Measurements from ENCODE around the gene DNAJC4.

Gene DNAJC4, protein sequence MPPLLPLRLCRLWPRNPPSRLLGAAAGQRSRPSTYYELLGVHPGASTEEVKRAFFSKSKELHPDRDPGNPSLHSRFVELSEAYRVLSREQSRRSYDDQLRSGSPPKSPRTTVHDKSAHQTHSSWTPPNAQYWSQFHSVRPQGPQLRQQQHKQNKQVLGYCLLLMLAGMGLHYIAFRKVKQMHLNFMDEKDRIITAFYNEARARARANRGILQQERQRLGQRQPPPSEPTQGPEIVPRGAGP

DNA sequence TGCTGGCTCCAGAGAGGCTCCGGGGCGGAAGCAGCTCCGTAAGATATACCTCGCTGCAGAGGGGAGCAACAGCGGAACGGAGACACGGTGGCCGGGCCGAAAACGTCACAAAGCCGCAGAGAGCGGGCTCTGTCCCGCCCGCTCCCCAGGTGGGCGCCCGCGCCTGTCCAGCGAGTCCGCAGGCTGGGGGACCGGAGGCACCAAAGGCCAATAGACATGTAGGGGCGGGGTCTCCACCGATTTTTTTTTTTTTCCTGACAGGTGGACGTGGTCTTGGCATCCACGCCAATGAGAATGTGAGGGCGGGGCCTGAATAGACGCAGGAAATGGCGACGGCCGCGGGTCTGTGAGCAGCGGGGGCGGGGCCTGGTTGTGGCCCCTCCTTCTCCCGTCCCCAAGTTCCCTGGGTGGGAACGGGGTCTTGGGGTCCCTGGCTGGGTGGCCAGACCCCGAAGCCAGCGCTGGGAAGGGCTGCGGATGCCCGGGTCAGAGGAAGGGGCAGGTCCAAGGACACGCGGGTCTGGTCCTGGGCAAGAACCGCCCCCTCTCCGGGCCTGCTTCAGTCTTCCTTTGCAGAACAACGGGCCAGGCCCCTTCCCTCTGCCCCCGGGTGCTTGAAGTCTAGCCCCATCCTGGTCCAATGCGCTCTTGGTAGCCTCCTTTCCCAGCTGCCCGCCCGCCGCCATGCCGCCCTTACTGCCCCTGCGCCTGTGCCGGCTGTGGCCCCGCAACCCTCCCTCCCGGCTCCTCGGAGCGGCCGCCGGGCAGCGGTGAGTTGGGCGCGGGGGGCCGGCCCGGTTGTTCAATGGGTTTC lies at the start of gene DNAJC4:
TSS of gene DNAJC4 (plus strand) at position 378 of the 814 bp plus-strand sequence. CDS start at position 685, 307 bp downstream.
- Histone ChIP-seq H3K27ac (peak within 1 kb of the TSS; percentile 93 to 95), H3K4me3 (peak within 1 kb of the TSS; percentile 75)
- no peak for DNase-seq (ENCODE audit: low spot score)
- TF ChIP-seq, protein P1, sequence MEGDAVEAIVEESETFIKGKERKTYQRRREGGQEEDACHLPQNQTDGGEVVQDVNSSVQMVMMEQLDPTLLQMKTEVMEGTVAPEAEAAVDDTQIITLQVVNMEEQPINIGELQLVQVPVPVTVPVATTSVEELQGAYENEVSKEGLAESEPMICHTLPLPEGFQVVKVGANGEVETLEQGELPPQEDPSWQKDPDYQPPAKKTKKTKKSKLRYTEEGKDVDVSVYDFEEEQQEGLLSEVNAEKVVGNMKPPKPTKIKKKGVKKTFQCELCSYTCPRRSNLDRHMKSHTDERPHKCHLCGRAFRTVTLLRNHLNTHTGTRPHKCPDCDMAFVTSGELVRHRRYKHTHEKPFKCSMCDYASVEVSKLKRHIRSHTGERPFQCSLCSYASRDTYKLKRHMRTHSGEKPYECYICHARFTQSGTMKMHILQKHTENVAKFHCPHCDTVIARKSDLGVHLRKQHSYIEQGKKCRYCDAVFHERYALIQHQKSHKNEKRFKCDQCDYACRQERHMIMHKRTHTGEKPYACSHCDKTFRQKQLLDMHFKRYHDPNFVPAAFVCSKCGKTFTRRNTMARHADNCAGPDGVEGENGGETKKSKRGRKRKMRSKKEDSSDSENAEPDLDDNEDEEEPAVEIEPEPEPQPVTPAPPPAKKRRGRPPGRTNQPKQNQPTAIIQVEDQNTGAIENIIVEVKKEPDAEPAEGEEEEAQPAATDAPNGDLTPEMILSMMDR (IDR thresholded peaks at IDR 0.05): no peak

DNA sequence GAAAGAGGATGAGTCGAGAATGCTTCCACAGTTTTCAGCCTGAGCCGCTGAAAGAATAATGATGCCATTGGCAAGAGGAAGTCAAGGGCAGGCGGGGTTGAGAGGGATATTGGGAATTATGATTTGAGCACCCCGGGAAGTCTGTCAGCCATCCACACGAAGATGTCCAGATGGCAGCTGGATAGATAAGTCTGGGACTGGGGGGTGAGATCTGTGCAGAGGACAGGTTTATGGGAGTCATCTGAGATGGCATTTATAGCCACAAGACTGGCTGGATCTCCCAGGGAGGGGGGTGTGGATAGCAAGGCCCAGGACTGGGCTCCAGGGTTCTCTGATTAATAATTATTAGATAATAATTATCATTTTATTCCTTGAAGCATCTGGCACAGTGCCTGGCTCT lies 49.5 kb upstream of the DNAJC4 start:
- TF ChIP-seq, protein P1 (IDR thresholded peaks at IDR 0.05): no peak
- peak overlapping the region; percentile 77 to 85 for H3K27ac ChIP-seq
- H3K4me3 ChIP-seq: no peak overlapping the region
- DNase-seq (ENCODE audit: low spot score): no peak

DNA sequence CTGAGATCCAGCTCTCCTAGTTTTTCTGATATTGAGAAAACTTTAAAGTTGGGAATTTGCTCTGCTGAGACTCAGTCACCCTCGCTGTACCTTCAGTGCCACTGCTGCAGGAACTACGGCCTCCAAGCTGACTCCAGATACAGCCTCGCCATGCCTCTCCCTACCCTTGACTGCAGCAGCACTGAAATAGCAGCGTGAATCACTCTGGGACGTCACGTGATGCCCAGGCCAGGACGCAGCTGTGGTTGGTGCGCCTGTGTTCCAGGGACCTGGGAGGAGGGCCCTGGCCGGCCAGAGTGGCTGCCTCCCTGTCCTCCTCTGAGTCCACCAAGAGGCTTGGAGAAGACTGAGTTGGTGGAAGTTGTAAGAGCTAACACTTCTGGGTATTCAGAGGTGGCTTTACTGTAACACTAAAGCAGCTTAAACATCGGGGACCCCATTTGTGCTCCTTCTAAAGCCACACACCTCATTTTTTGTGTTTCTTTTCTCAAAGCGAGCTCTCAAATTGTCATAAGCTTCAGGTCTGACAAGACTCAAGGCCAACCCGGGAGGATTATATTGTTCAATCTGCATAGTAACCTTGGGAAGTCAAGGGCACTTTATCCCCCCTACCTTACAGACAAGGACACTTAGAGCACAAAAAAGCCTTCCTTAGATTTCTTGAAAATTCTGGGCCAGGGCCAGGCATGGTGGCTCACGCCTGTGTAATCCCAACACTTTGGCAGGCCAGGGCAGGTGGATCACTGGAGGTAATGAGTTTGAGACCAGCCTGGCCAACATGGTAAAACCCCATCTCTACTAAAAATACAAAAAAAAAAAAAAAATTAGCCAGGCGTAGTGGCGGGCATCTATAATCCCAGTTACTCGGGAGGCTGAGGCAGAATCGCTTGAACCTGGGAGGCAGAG lies 48.6 kb upstream of the DNAJC4 start:
- peak overlapping the region; percentile 10 for H3K4me3 ChIP-seq
- DNase-seq (ENCODE audit: low spot score): peak; percentile 97

DNA sequence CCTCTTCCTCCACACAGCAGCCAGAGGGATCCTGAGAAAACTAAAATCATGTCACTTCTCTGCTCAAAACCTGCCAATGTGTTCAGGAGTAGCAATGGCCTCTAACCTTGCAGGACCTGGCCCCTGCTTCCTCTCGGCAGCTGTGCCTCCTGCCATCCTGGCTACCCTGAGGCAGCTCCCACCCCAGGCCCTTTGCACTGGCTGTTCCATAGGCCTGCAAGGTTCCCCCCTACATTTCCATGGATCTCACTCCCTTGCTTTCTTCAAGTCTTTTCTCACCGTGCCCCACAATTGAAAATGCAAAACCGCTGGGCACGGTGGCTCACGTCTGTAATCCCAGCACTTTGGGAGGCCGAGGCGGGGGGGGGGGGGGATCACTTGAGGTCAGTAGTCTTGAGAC lies 46.5 kb upstream of the DNAJC4 start:
- TF ChIP-seq, protein P1 (IDR thresholded peaks at IDR 0.05): no peak
- Histone ChIP-seq H3K4me3 (no peak overlapping the region), H3K27ac (peak overlapping the region in 1 of 2 donors; percentile 38)
- DNase-seq (ENCODE audit: low spot score): no peak

More for the DNA sequence above, 48.6 kb upstream of the DNAJC4 start:
- TF ChIP-seq, protein P1 (IDR thresholded peaks at IDR 0.05): no peak
- peak overlapping the region; percentile 77 to 85 for H3K27ac ChIP-seq

DNA sequence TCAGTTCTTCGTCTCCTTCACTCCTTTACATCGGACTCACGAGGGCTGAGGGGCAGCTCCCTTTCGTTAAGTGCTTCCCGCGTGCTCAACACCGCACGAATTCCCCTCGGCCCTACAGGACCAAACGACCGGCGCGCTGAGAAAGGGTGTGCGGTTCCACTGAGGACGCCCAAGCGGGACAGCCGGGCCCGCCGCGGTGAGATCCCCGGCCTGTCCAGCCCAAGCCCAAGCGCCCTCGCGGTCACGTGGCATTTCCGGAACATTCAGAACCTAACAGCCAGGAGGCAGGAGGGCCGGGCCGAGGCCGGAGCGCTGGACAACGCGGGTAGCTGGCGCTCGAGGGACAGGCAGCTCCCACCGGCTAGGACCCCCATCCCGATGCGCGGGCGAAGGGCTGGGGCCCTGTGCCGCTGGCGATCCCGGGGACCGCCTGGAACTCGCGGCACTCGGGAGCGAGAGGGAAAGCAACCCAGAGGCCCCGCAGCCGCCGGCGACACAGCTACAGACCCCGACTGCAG lies 45.1 kb upstream of the DNAJC4 start:
- peak overlapping the region; percentile 64 to 96 for H3K27ac ChIP-seq
- peak; percentile 97 for DNase-seq (ENCODE audit: low spot score)
- H3K4me3 ChIP-seq: peak overlapping the region; percentile 80
- TF ChIP-seq, protein P1 (IDR thresholded peaks at IDR 0.05): no peak

DNA sequence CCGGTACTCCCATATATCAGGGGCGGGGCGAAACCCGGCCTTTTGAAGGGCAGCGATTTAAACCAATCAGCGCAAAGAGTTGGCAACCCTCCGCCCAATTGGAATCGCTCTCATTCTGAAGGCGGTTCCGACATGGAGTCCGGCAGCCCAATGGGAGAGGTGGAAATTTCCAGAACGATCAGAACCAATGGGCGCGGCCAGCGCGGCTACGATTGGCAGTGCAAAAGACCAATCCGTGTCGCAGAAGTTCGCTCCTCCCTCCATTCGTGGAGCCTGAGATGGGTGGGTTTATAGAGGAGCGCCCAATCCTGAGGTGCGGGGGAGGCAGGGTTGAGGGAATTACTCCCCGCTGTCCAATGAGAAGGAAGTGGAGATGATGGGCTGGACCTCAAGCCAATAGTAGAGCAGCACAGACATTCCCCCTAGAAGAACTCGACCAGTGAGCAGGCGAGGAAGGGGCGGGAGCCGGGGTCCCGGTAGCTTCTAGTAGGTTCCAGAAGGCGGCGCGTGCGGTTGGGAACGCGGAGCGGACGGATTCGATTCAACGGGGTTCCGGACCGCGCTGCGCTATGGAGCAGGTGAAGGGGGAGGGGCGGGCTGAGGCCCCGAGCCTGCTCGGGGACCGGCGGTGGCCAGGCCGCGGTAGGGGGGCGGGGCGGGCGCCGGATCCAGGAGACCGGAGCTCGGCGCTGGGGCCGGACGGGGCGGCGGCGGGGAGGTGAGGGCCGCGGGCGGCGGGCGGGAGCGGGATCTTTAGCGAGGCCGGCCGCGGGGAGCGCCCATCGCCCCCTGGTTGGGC lies 44.5 kb upstream of the DNAJC4 start, which contains the start of gene STIP1:
TSS of gene STIP1 (plus strand) at position 479 of the 799 bp plus-strand sequence. CDS start at position 570, 91 bp downstream.
- Histone ChIP-seq H3K27ac (peak within 1 kb of the TSS; percentile 79 to 96), H3K4me3 (peak within 1 kb of the TSS; percentile 80)
- TF ChIP-seq, protein P1 (IDR thresholded peaks at IDR 0.05): no peak
- DNase-seq (ENCODE audit: low spot score): peak; percentile 100

All from coronary artery (tissue), 2 donors.